ENCODE results near the gene VPREB3. TPM values are rescaled to one million over a fixed set of nuclear protein-coding genes. Genes with fewer than 3 reads are reported as not detected.

Gene VPREB3
- total RNA-seq, 3 donors from 2014 or later = not detected

DNA sequence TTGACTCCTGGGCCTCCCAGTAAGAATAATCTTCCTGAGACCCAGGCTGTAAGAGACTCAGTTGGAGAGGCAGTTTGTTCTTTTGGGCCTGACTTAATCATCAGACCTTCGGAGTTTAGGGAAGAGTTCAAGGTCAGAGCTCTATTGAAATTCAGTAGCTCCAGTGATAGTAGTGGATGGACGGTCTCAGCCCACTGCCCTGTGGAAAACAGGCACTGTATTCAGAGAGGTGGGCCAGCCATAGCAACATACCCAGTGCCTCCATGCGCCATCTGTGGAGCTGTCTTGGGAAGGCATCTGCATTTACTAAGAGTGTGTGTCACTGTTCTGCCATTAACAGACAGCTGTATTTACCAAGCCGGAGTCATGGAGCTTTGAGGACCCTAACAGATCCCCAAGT is 35.4 kb upstream of the VPREB3 start:
- Histone ChIP-seq H3K36me3 (no peaks in the 10 kb centered on the region), H3K27ac (peak overlapping the region in 1 of 2 donors; percentile 2), H3K9me3 (no peaks in the 10 kb centered on the region), H3K27me3 (no peaks in the 10 kb centered on the region), H3K4me3 (no peak overlapping the region), H3K4me1 (peaks cover 3 to 5% of the 10 kb centered on the region in 2 donors)
- intact Hi-C loops (cut with DNase I; ENCODE audit: low total_unique reads) = no loop called here
- no peak for DNase-seq (ENCODE audit: low spot score in 2 of 2)
- TF ChIP-seq POLR2AphosphoS5 (IDR thresholded peaks at IDR 0.05) (no peak), POLR2A (IDR thresholded peaks at IDR 0.05) (no peak)
- TF ChIP-seq, protein P1, sequence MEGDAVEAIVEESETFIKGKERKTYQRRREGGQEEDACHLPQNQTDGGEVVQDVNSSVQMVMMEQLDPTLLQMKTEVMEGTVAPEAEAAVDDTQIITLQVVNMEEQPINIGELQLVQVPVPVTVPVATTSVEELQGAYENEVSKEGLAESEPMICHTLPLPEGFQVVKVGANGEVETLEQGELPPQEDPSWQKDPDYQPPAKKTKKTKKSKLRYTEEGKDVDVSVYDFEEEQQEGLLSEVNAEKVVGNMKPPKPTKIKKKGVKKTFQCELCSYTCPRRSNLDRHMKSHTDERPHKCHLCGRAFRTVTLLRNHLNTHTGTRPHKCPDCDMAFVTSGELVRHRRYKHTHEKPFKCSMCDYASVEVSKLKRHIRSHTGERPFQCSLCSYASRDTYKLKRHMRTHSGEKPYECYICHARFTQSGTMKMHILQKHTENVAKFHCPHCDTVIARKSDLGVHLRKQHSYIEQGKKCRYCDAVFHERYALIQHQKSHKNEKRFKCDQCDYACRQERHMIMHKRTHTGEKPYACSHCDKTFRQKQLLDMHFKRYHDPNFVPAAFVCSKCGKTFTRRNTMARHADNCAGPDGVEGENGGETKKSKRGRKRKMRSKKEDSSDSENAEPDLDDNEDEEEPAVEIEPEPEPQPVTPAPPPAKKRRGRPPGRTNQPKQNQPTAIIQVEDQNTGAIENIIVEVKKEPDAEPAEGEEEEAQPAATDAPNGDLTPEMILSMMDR (IDR thresholded peaks at IDR 0.05) = no peak

DNA sequence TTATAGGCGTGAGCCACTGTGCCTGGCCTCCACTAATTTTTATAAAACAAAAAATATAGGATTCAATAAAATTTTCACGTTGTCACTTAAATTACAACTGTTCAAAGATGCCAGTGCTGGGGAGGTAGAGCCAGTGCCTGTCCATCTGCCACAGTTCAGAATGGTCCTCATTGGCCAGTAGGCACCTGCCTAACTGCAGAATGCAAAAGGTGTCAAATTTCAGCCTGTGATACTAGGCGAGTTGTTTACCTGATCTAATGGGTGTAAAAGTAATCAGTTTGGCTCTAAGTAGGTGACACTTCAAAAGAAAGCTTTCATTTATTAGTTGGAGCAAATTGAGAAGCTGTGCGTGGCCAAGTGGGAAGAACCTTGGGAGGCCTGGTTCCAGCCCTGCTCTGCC is 34.9 kb upstream of the VPREB3 start:
- H3K9me3 ChIP-seq = no peaks in the 10 kb centered on the region
- no peak for DNase-seq (ENCODE audit: low spot score in 2 of 2)
- TF ChIP-seq, protein P1 (IDR thresholded peaks at IDR 0.05) = no peak
- TF ChIP-seq POLR2AphosphoS5 (IDR thresholded peaks at IDR 0.05) (no peak), POLR2A (IDR thresholded peaks at IDR 0.05) (no peak)
- H3K36me3 ChIP-seq = no peaks in the 10 kb centered on the region
- H3K27ac ChIP-seq = peak overlapping the region in 1 of 2 donors; percentile 2
- intact Hi-C loops (cut with DNase I; ENCODE audit: low total_unique reads) = no loop called here
- no peak overlapping the region for H3K4me3 ChIP-seq
- peaks cover 3 to 5% of the 10 kb centered on the region in 2 donors for H3K4me1 ChIP-seq
- no peaks in the 10 kb centered on the region for H3K27me3 ChIP-seq

DNA sequence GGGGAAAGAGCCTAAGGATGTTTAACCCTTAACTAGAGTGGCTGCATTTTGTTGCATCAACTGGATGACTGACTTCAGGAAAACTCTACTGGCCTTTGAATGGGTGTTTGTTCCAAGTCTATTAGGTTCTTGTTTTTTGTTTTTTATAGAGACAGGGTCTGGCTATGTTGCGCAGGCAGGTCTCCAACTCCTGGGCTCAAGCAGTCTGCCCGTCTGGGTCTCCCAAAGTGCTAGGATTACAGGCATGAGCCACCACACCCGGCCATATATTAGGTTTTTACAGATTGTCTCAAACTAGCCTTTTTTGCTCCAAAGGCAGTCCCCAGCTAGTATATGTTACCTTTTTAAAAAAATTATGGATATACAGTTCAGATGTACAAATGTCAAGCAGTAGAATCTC is 33.7 kb upstream of the VPREB3 start:
- no peak for DNase-seq (ENCODE audit: low spot score in 2 of 2)
- peaks cover 3 to 5% of the 10 kb centered on the region in 2 donors for H3K4me1 ChIP-seq
- no peaks in the 10 kb centered on the region for H3K27me3 ChIP-seq
- intact Hi-C loops (cut with DNase I; ENCODE audit: low total_unique reads) = no loop called here
- no peaks in the 10 kb centered on the region for H3K36me3 ChIP-seq
- no peaks in the 10 kb centered on the region for H3K9me3 ChIP-seq
- TF ChIP-seq, protein P1 (IDR thresholded peaks at IDR 0.05) = no peak
- no peak for TF ChIP-seq POLR2AphosphoS5 (IDR thresholded peaks at IDR 0.05)
- H3K4me3 ChIP-seq = peak overlapping the region; percentile 86 to 94 (median 89)
- peak overlapping the region; percentile 99 for H3K27ac ChIP-seq

DNA sequence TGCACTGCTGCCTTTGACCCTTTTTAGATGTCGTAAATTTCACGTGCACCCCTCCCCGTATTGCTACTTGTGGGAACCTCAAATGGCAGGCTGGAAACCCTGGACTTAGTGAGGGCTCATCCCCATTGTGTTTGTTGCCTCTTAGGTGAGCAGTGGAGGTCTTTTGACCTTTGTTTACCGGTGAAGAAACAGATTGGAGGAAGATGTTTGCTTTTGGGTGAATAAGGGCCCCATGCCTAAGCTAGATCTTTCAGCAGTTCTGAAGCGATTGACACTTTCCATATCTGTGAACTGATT is 33.3 kb upstream of the VPREB3 start:
- Histone ChIP-seq H3K36me3 (no peaks in the 10 kb centered on the region), H3K4me1 (peaks cover 3 to 5% of the 10 kb centered on the region in 2 donors), H3K9me3 (no peaks in the 10 kb centered on the region), H3K27me3 (no peaks in the 10 kb centered on the region), H3K4me3 (peak overlapping the region; percentile 86 to 94 (median 89)), H3K27ac (peak overlapping the region; percentile 99)
- TF ChIP-seq, protein P1 (IDR thresholded peaks at IDR 0.05) = no peak
- TF ChIP-seq POLR2AphosphoS5 (IDR thresholded peaks at IDR 0.05) = no peak
- no peak for TF ChIP-seq POLR2A (IDR thresholded peaks at IDR 0.05)
- no peak for DNase-seq (ENCODE audit: low spot score in 2 of 2)
- intact Hi-C loops (cut with DNase I; ENCODE audit: low total_unique reads) = no loop called here

DNA sequence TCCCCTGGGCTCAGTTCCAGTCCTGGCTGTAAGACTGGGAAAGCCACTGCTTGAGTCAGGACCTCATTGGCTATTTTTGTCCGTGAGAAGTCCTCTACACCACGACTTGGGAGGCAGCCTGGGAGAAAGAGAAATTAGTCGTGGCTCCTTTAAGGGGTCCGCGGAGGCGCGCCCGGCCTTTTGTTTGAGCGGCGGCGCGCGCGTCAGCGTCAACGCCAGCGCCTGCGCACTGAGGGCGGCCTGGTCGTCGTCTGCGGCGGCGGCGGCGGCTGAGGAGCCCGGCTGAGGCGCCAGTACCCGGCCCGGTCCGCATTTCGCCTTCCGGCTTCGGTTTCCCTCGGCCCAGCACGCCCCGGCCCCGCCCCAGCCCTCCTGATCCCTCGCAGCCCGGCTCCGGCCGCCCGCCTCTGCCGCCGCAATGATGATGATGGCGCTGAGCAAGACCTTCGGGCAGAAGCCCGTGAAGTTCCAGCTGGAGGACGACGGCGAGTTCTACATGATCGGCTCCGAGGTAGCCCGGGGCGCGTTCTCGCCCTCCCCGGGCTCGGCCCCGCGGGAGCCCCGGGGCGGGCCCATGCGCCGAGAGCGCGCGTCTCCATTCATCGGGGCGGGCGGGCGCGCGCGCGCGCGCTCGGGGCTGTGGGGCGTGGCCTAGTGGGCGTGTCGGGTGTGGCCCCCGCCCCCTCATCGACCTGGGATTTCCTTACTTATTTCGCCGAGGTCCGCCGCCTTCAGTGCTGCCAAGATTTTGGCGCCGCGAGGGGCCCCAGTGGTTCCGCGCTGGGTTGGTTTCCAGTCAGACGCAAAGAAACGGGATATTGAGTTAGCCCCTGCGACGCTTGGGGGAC is 32.8 kb upstream of the VPREB3 start, which contains the start of gene SMARCB1:
TSS of gene SMARCB1 (plus strand) at position 215 of the 848 bp plus-strand sequence. CDS start at position 419, 204 bp downstream.
- peak within 1 kb of the TSS; percentile 86 to 94 (median 89) for H3K4me3 ChIP-seq
- peak; percentile 80 to 86 for DNase-seq (ENCODE audit: low spot score in 2 of 2)
- peak within 1 kb of the TSS; percentile 99 for H3K27ac ChIP-seq
- no peaks in the 10 kb centered on the region for H3K36me3 ChIP-seq
- intact Hi-C loops (cut with DNase I; ENCODE audit: low total_unique reads) = no loop called here
- no peaks in the 10 kb centered on the region for H3K9me3 ChIP-seq
- H3K4me1 ChIP-seq = peaks cover 3 to 5% of the 10 kb centered on the region in 2 donors
- H3K27me3 ChIP-seq = no peaks in the 10 kb centered on the region
- TF ChIP-seq POLR2A (IDR thresholded peaks at IDR 0.05) (peak; percentile 35), POLR2AphosphoS5 (IDR thresholded peaks at IDR 0.05) (peak; percentile 22 to 82 (median 64))
- TF ChIP-seq, protein P1 (IDR thresholded peaks at IDR 0.05) = no peak

Measured in breast epithelium (tissue), 4 donors.